H9 (cell line): ENCODE measurements around the gene TLL2. TPM values are rescaled to one million over a fixed set of nuclear protein-coding genes. Genes with fewer than 3 reads are reported as not detected.

Source experiments
- DNase-seq: peaks from one replicate; pipeline ENCODE4 v3.0.0-alpha.2; 2017
- H2AFZ ChIP-seq: one replicate; pipeline ENCODE4 v1.6.1; 2013; ENCODE audit warnings: mild to moderate bottlenecking, low read length, control low read depth, moderate library complexity
- H2AK5ac ChIP-seq: 2 replicates; pipeline ENCODE4 v1.6.1; 2013; ENCODE audit warnings: low read length, control low read depth, mixed read lengths; ENCODE audit not compliant: insufficient read length
- H2BK120ac ChIP-seq: one replicate; pipeline ENCODE4 v1.6.1; 2013; ENCODE audit warnings: low read depth, mild to moderate bottlenecking, low read length, control low read depth, inconsistent platforms; ENCODE audit not compliant: poor library complexity, severe bottlenecking
- H2BK12ac ChIP-seq: 2 replicates; pipeline ENCODE4 v1.6.1; 2013; ENCODE audit warnings: low read length, control low read depth, mixed read lengths, low read depth; ENCODE audit not compliant: insufficient read length
- H2BK15ac ChIP-seq: 2 replicates; pipeline ENCODE4 v1.6.1; 2013; ENCODE audit warnings: low read depth, low read length, control low read depth
- H2BK20ac ChIP-seq: one replicate; pipeline ENCODE4 v1.6.1; 2013; ENCODE audit warnings: low read depth, mild to moderate bottlenecking, low read length, control low read depth, inconsistent platforms; ENCODE audit not compliant: poor library complexity, severe bottlenecking
- H2BK5ac ChIP-seq: 2 replicates; pipeline ENCODE4 v1.6.1; 2013; ENCODE audit warnings: low read length, control low read depth, mixed read lengths; ENCODE audit not compliant: insufficient read length
- H3K14ac ChIP-seq: 2 replicates; pipeline ENCODE4 v1.6.1; 2013; ENCODE audit warnings: low read length, control low read depth; ENCODE audit not compliant: insufficient read depth
- H3K18ac ChIP-seq: 2 replicates; pipeline ENCODE4 v1.6.1; 2013; ENCODE audit warnings: low read depth, mild to moderate bottlenecking, mixed read lengths, low read length, control low read depth; ENCODE audit not compliant: insufficient read length
- H3K23ac ChIP-seq: 2 replicates; pipeline ENCODE4 v1.6.1; 2013; ENCODE audit warnings: low read length, control low read depth, mixed read lengths, low read depth; ENCODE audit not compliant: insufficient read length
- H3K23me2 ChIP-seq: 2 replicates; pipeline ENCODE4 v1.6.1; 2013; ENCODE audit warnings: low read depth, mild to moderate bottlenecking, mixed read lengths, low read length, control low read depth; ENCODE audit not compliant: insufficient read length, poor library complexity, severe bottlenecking
- H3K27ac ChIP-seq: 2 replicates; pipeline ENCODE4 v1.5.1; 2013; ENCODE audit warnings: low read length, control low read depth, mixed read lengths, low read depth; ENCODE audit not compliant: insufficient read length
- H3K27me3 ChIP-seq: 2 replicates; pipeline ENCODE4 v1.6.1; 2013; ENCODE audit warnings: low read length, control low read depth, inconsistent platforms; ENCODE audit not compliant: insufficient read depth
- H3K4ac ChIP-seq: 2 replicates; pipeline ENCODE4 v1.6.1; 2013; ENCODE audit warnings: low read depth, mild to moderate bottlenecking, control low read depth, inconsistent platforms, low read length, moderate library complexity
- H3K4me1 ChIP-seq: 2 replicates; pipeline ENCODE4 v1.6.1; 2013; ENCODE audit warnings: low read length, control low read depth, inconsistent platforms; ENCODE audit not compliant: insufficient read depth
- H3K4me2 ChIP-seq: 2 replicates; pipeline ENCODE4 v1.6.1; 2013; ENCODE audit warnings: low read length, control low read depth, mixed read lengths; ENCODE audit not compliant: insufficient read length, insufficient read depth
- H3K56ac ChIP-seq: 2 replicates; pipeline ENCODE4 v1.6.1; 2013; ENCODE audit warnings: low read depth, mild to moderate bottlenecking, mixed read lengths, low read length, control low read depth; ENCODE audit not compliant: insufficient read length
- H3K79me1 ChIP-seq: 2 replicates; pipeline ENCODE4 v1.6.1; 2013; ENCODE audit warnings: low read depth, mild to moderate bottlenecking, moderate library complexity, low read length, control low read depth, inconsistent platforms; ENCODE audit not compliant: insufficient read depth, poor library complexity, severe bottlenecking
- H3K79me2 ChIP-seq: 2 replicates; pipeline ENCODE4 v1.6.1; 2013; ENCODE audit warnings: low read length, control low read depth, inconsistent platforms; ENCODE audit not compliant: insufficient read depth
- H3K9ac ChIP-seq: 2 replicates; pipeline ENCODE4 v1.6.1; 2013; ENCODE audit warnings: low read length, control low read depth, mixed read lengths; ENCODE audit not compliant: insufficient read length; ENCODE audit errors: extremely low read depth
- H3K9me3 ChIP-seq: one replicate; pipeline ENCODE4 v1.6.1; 2013; ENCODE audit warnings: low read depth, low read length, inconsistent platforms; ENCODE audit not compliant: control insufficient read depth
- H3T11ph ChIP-seq: one replicate; pipeline ENCODE4 v1.6.1; 2013; ENCODE audit warnings: mild to moderate bottlenecking, low read length, control low read depth, inconsistent platforms
- H4K20me1 ChIP-seq: one replicate; pipeline ENCODE4 v1.6.1; 2013; ENCODE audit not compliant: control insufficient read depth, insufficient read length, insufficient read depth
- H4K5ac ChIP-seq: 2 replicates; pipeline ENCODE4 v1.6.1; 2013; ENCODE audit warnings: low read depth, mild to moderate bottlenecking, mixed read lengths, low read length, control low read depth; ENCODE audit not compliant: insufficient read length
- H4K8ac ChIP-seq: replicated peaks from 2 replicates; pipeline ENCODE4 v1.6.1; 2013; ENCODE audit warnings: low read length, control low read depth, mixed read lengths, low read depth; ENCODE audit not compliant: insufficient read length
- H4K91ac ChIP-seq: 2 replicates; pipeline ENCODE4 v1.6.1; 2013; ENCODE audit warnings: low read depth, mild to moderate bottlenecking, moderate library complexity, mixed read lengths, low read length, control low read depth; ENCODE audit not compliant: insufficient read length
- H3K27ac Mint-ChIP-seq, 3 experiments: 2 replicates in 2 of 3; 3 replicates in 1 of 3; pipeline ENCODE4 v1.8.0; 2020 to 2021; ENCODE audit warnings: mixed read lengths in 3 of 3, mild to moderate bottlenecking in 1 of 3, moderate library complexity in 1 of 3
- H3K27me3 Mint-ChIP-seq: 2 replicates; pipeline ENCODE4 v1.8.0; 2021; ENCODE audit warnings: low read depth, mild to moderate bottlenecking, moderate library complexity, mixed read lengths
- H3K36me3 Mint-ChIP-seq, 3 experiments: 2 replicates in 2 of 3; 3 replicates in 1 of 3; pipeline ENCODE4 v1.8.0; 2020 to 2021; ENCODE audit warnings: low read depth in 3 of 3, mixed read lengths in 3 of 3; ENCODE audit not compliant: insufficient read depth in 1 of 3
- H3K4me1 Mint-ChIP-seq, 2 experiments: 2 replicates each; pipeline ENCODE4 v1.8.0; 2020; ENCODE audit warnings: mixed read lengths in 2 of 2
- H3K4me3 Mint-ChIP-seq, 2 experiments: 2 replicates in 1 of 2; 3 replicates in 1 of 2; pipeline ENCODE4 v1.8.0; 2020 to 2021; ENCODE audit warnings: mild to moderate bottlenecking in 2 of 2, mixed read lengths in 2 of 2, moderate library complexity in 1 of 2
- H3K9me3 Mint-ChIP-seq, 2 experiments: 2 replicates in 1 of 2; 3 replicates in 1 of 2; pipeline ENCODE4 v1.8.0; 2020; ENCODE audit warnings: mild to moderate bottlenecking in 2 of 2, mixed read lengths in 2 of 2, moderate library complexity in 1 of 2
- WGBS: extraction: QIAGEN DNeasy Blood & Tissue Kit; methylation state at CpG from one replicate; pipeline ENCODE4 v1.1.7; 2013; ENCODE audit warnings: missing lambda C conversion rate, low lambda C conversion rate, mixed read lengths; ENCODE audit not compliant: insufficient read length; ENCODE audit errors: extremely low coverage; 5-methylcytosine and 5-hydroxymethylcytosine counted together
- total RNA-seq: library from RNA; stranded (reverse); gene quantifications from 2 replicates; pipeline ENCODE4 v1.2.1, GENCODE V29; 2021
- TF ChIP-seq, protein P1 (sequence below): fragments of 200-600 bp; sonication (generic); conservative IDR thresholded peaks from 3 replicates; pipeline ENCODE4 v1.8.0; 2021; ENCODE audit warnings: antibody characterized with exemption, mild to moderate bottlenecking

TLL2 gene
- total RNA-seq, 1 experiment from 2014 or later = 1.4 TPM

DNA sequence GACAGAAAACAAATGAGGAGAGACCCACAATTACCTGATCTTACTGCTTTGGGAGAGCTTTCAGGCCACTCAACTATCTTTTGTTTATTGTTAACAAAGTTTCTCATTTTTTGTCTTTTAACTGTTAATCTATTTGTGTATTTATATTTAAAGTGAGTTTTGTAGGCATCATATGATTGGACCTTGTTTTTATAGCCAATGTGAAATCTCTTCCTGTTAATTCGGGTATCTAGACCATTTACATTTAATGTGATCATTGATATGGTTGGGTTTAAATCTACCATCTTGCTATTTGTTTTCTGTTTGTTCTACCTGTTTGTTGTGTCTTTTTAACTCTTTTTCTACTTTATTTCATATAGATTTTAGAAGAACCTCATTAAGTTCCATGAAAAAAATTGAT lies 167.4 kb downstream of the TLL2 start:
- no peak overlapping the region for H2BK120ac ChIP-seq
- H3K27me3 ChIP-seq = no peaks in the 10 kb centered on the region
- no peak overlapping the region for H3K9ac ChIP-seq
- H2BK15ac ChIP-seq = no peak overlapping the region
- H3K4me2 ChIP-seq = no peak overlapping the region
- DNase-seq = no peak
- peak overlapping the region; percentile 87 for H4K91ac ChIP-seq
- Mint-ChIP-seq H3K4me3 (no peak overlapping the region), H3K4me1 (peaks cover 33 to 34% of the 10 kb centered on the region in 2 experiments), H3K27me3 (peaks cover 31% of the 10 kb centered on the region), H3K27ac (no peak overlapping the region), H3K9me3 (peaks cover 25 to 29% of the 10 kb centered on the region in 2 experiments), H3K36me3 (peaks cover 11 to 27% (median 21%) of the 10 kb centered on the region in 3 experiments)
- H3K79me2 ChIP-seq = no peaks in the 10 kb centered on the region
- H2BK20ac ChIP-seq = no peak overlapping the region
- TF ChIP-seq, protein P1, sequence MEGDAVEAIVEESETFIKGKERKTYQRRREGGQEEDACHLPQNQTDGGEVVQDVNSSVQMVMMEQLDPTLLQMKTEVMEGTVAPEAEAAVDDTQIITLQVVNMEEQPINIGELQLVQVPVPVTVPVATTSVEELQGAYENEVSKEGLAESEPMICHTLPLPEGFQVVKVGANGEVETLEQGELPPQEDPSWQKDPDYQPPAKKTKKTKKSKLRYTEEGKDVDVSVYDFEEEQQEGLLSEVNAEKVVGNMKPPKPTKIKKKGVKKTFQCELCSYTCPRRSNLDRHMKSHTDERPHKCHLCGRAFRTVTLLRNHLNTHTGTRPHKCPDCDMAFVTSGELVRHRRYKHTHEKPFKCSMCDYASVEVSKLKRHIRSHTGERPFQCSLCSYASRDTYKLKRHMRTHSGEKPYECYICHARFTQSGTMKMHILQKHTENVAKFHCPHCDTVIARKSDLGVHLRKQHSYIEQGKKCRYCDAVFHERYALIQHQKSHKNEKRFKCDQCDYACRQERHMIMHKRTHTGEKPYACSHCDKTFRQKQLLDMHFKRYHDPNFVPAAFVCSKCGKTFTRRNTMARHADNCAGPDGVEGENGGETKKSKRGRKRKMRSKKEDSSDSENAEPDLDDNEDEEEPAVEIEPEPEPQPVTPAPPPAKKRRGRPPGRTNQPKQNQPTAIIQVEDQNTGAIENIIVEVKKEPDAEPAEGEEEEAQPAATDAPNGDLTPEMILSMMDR = no peak
- H4K8ac ChIP-seq = no peak overlapping the region
- H3K56ac ChIP-seq = no peak overlapping the region
- WGBS = no CpG with 5 or more reads among the region's 1 CpG
- peak overlapping the region; percentile 88 for H3K27ac ChIP-seq
- peaks cover 5% of the 10 kb centered on the region for H3K9me3 ChIP-seq
- H2AK5ac ChIP-seq = no peak overlapping the region
- H3K4ac ChIP-seq = no peak overlapping the region
- H2AFZ ChIP-seq = no peak overlapping the region
- no peak overlapping the region for H2BK12ac ChIP-seq
- H3K14ac ChIP-seq = no peak overlapping the region
- H3K4me1 ChIP-seq = peaks cover 6% of the 10 kb centered on the region; the same call in 1 of the 2 replicates
- H3K23ac ChIP-seq = no peak overlapping the region
- no peaks in the 10 kb centered on the region for H3K79me1 ChIP-seq
- H4K20me1 ChIP-seq = no peaks in the 10 kb centered on the region
- no peak overlapping the region for H3T11ph ChIP-seq
- no peaks in the 10 kb centered on the region for H3K23me2 ChIP-seq
- H3K18ac ChIP-seq = no peak overlapping the region
- H4K5ac ChIP-seq = no peak overlapping the region
- no peak overlapping the region for H2BK5ac ChIP-seq
